GM23248 (cell line): Measurements from ENCODE around the gene FICD. TPM values are rescaled to one million over a fixed set of nuclear protein-coding genes. Genes with fewer than 3 reads are reported as not detected.
A peak's percentile ranks its signal among the peaks of the same experiment; 100 is the strongest.

Source experiments
- DNase-seq: peaks from one replicate; pipeline ENCODE4 v3.0.0-alpha.2; 2015
- H2AFZ ChIP-seq: fragments of 200-600 bp; sonication (generic); 2 replicates; pipeline ENCODE4 v1.6.1; 2016; ENCODE audit warnings: antibody characterized with exemption
- H3F3A ChIP-seq: fragments of 200-600 bp; sonication (generic); 2 replicates; pipeline ENCODE4 v1.6.1; 2016; ENCODE audit warnings: mild to moderate bottlenecking, antibody characterized with exemption, mixed run types; ENCODE audit not compliant: insufficient read depth
- H3K27ac ChIP-seq: fragments of 200-600 bp; sonication (generic); 2 replicates; pipeline ENCODE4 v1.5.1; 2016; ENCODE audit warnings: mild to moderate bottlenecking
- H3K27me3 ChIP-seq: fragments of 200-600 bp; sonication (generic); replicated peaks from 2 replicates; pipeline ENCODE4 v1.6.1; 2016; ENCODE audit warnings: mild to moderate bottlenecking; ENCODE audit not compliant: insufficient read depth
- H3K36me3 ChIP-seq: fragments of 200-600 bp; sonication (generic); 2 replicates; pipeline ENCODE4 v1.6.1; 2016; ENCODE audit warnings: low read depth, mild to moderate bottlenecking
- H3K4me1 ChIP-seq: fragments of 200-600 bp; sonication (generic); 2 replicates; pipeline ENCODE4 v1.6.1; 2016; ENCODE audit warnings: mild to moderate bottlenecking; ENCODE audit not compliant: insufficient read depth
- H3K4me2 ChIP-seq: fragments of 200-600 bp; sonication (generic); one replicate; pipeline ENCODE4 v1.6.1; 2016; ENCODE audit warnings: mild to moderate bottlenecking; ENCODE audit not compliant: unreplicated experiment
- H3K4me3 ChIP-seq: fragments of 200-600 bp; sonication (generic); 2 replicates; pipeline ENCODE4 v1.5.1; 2016; ENCODE audit warnings: mild to moderate bottlenecking
- H3K79me2 ChIP-seq: fragments of 200-600 bp; sonication (generic); 2 replicates; pipeline ENCODE4 v1.6.1; 2016; ENCODE audit warnings: mild to moderate bottlenecking; ENCODE audit not compliant: insufficient read depth
- H3K9ac ChIP-seq: fragments of 200-600 bp; sonication (generic); 2 replicates; pipeline ENCODE4 v1.6.1; 2016; ENCODE audit warnings: mild to moderate bottlenecking
- H3K9me2 ChIP-seq: fragments of 200-600 bp; sonication (generic); 2 replicates; pipeline ENCODE4 v1.6.1; 2016; ENCODE audit warnings: mixed run types, mild to moderate bottlenecking, moderate library complexity; ENCODE audit not compliant: insufficient read depth
- H3K9me3 ChIP-seq: fragments of 200-600 bp; sonication (generic); one replicate; pipeline ENCODE4 v1.6.1; 2017; ENCODE audit warnings: low read depth
- H4K20me1 ChIP-seq: fragments of 200-600 bp; sonication (generic); 2 replicates; pipeline ENCODE4 v1.6.0; 2016; ENCODE audit not compliant: insufficient read depth
- EZH2 ChIP-seq: fragments of 200-600 bp; sonication (generic); IDR thresholded peaks from 2 replicates; pipeline ENCODE4 v1.6.1; 2018; ENCODE audit warnings: antibody characterized with exemption, mild to moderate bottlenecking; ENCODE audit not compliant: insufficient read depth, poor library complexity, severe bottlenecking
- EZH2phosphoT487 ChIP-seq: fragments of 200-600 bp; sonication (generic); IDR thresholded peaks from 2 replicates; pipeline ENCODE4 v1.6.1; 2018; ENCODE audit warnings: antibody characterized with exemption, moderate library complexity, mild to moderate bottlenecking, low read depth; ENCODE audit not compliant: insufficient read depth
- WGBS, 2 experiments: methylation state at CpG; one replicate each; pipeline ENCODE4 v1.1.6; 2015 to 2017; ENCODE audit warnings: low lambda C conversion rate in 2 of 2, low coverage in 1 of 2; ENCODE audit errors: missing lambda C conversion rate in 2 of 2; 5-methylcytosine and 5-hydroxymethylcytosine counted together
- in situ Hi-C: fragments of 300-500 bp; cut with MboI; formaldehyde crosslinking; loops from 2 replicates; pipeline ENCODE4 v1.15.0; 2020
- polyA plus RNA-seq: library from polyadenylated mRNA; unstranded; fragments of >200 nt; fragmentation: Nextera tagmentation; extraction: Ambion mirVana; gene quantifications from 2 replicates; pipeline ENCODE4 v1.2.1, GENCODE V29; 2016
- total RNA-seq: library from RNA; depleted of rRNA; stranded (reverse); fragments of >200 nt; shearing (Covaris generic); gene quantifications from 2 replicates; pipeline ENCODE4 v1.2.3, GENCODE V29; 2014

FICD gene
- total and polyA plus RNA-seq, 2 experiments from 2014 or later: 8.6 to 11.6 TPM

GRCh38 chr12:108562348-108563135, 47.5 kb downstream of the FICD start, which contains the start of gene ISCU:
Gene ISCU, plus strand, starts transcription at chr12:108562596. Its CDS starts 27 bp downstream, at chr12:108562623.
- H3K4me3 ChIP-seq: peak within 1 kb of the TSS; percentile 98
- H2AFZ ChIP-seq: peak within 1 kb of the TSS; percentile 89
- no peaks in the 10 kb centered on the region for H4K20me1 ChIP-seq
- WGBS, 2 experiments: 0 to 1% methylated on average over 71 to 72 of the region's 72 CpGs
- peak; percentile 98 for DNase-seq
- H3K36me3 ChIP-seq: peaks cover 28% of the 10 kb centered on the region
- H3K4me2 ChIP-seq: peak within 1 kb of the TSS; percentile 94
- peaks cover 60% of the 10 kb centered on the region for H3K79me2 ChIP-seq
- H3K9ac ChIP-seq: peak within 1 kb of the TSS; percentile 98
- TF ChIP-seq EZH2: no peak
- no peak for TF ChIP-seq EZH2phosphoT487
- no peaks in the 10 kb centered on the region for H3K9me3 ChIP-seq
- H3K27me3 ChIP-seq: no peaks in the 10 kb centered on the region
- H3K9me2 ChIP-seq: no peaks in the 10 kb centered on the region
- peak within 1 kb of the TSS; percentile 91 for H3K27ac ChIP-seq
- peaks cover 29% of the 10 kb centered on the region for H3F3A ChIP-seq
- in situ Hi-C loops: loop anchor here (10.0 kb wide), 2 partner anchors 242 to 532 kb away; partner anchors contain the start of genes ALKBH2 and UNG
- peaks cover 36% of the 10 kb centered on the region for H3K4me1 ChIP-seq

DNA sequence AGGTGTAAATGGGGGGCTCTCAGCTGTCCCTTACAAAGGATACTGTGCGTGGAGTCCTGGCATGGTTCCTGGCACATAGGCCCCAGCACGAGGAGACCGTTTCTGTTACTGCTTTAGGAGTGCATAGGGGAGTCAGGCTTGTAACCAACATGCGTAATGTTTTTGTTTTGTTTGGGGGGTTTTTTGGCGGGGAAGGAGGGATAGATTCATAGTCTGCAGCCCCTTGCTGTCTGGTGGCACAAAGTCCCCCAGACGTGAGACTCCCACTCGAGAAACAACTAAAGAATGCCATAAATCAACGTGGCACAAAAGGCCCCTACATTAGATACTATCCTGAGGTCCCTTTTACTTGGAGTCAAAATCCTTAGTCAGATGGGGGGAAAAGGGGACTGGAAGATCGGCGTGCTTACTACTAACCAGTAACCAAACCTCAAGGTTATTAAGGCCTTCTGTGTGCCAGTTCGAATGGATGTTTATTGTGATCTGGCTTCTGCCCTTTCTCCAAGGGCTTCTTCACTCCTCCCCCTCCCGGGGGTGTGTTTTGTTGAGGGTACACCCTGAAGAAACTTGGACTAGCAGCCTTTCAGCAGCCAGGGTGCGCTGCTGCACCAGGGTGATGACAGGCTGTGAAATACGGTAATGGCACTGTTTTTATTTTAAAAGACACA, 48.2 kb downstream of the FICD start:
- Histone ChIP-seq H3K36me3 (peaks cover 31% of the 10 kb centered on the region), H3K4me1 (peaks cover 36% of the 10 kb centered on the region), H3K9me2 (no peaks in the 10 kb centered on the region), H3K4me3 (peak overlapping the region; percentile 98), H3K27me3 (no peaks in the 10 kb centered on the region), H3K4me2 (peak overlapping the region; percentile 94), H3F3A (peaks cover 37% of the 10 kb centered on the region), H4K20me1 (no peaks in the 10 kb centered on the region), H2AFZ (peak overlapping the region; percentile 64), H3K27ac (peak overlapping the region; percentile 76), H3K79me2 (peaks cover 53% of the 10 kb centered on the region), H3K9me3 (no peaks in the 10 kb centered on the region), H3K9ac (peak overlapping the region; percentile 98)
- in situ Hi-C loops: loop anchor here (10.0 kb wide), 2 partner anchors 242 to 532 kb away; partner anchors contain the start of genes ALKBH2 and UNG
- no peak for TF ChIP-seq EZH2
- TF ChIP-seq EZH2phosphoT487: no peak
- WGBS, 2 experiments: 1 to 2% methylated on average over 14 of the region's 14 CpGs
- DNase-seq: peak; percentile 94

DNA sequence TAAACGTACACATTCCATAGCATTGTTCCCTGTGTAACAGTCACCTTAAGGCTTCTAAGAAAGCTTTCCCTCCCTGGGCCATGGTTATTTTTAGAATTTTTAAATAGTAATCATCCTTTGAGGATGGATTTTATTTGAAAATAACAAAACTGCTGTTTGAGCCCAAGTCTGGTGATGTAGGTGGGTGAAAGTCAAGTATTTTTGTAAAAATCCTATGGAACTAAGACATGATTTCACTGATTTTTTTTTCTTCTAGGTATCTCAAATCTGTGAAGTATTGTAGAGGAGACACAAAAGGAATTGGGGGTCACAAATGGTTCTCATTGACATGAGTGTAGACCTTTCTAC, 48.7 kb downstream of the FICD start:
- Histone ChIP-seq H2AFZ (no peak overlapping the region), H3K9ac (peak overlapping the region; percentile 98), H3F3A (peaks cover 42% of the 10 kb centered on the region), H3K4me2 (peak overlapping the region; percentile 94), H4K20me1 (no peaks in the 10 kb centered on the region), H3K79me2 (peaks cover 48% of the 10 kb centered on the region), H3K4me1 (peaks cover 36% of the 10 kb centered on the region), H3K4me3 (peak overlapping the region; percentile 98), H3K27ac (peak overlapping the region; percentile 76), H3K9me3 (no peaks in the 10 kb centered on the region), H3K27me3 (no peaks in the 10 kb centered on the region), H3K9me2 (no peaks in the 10 kb centered on the region), H3K36me3 (peaks cover 31% of the 10 kb centered on the region)
- in situ Hi-C loops: loop anchor here (10.0 kb wide), 2 partner anchors 241 to 531 kb away; partner anchors contain the start of genes ALKBH2 and UNG
- TF ChIP-seq EZH2 (no peak), EZH2phosphoT487 (no peak)
- 0 to 3% methylated on average over 1 of the region's 1 CpG for WGBS, 2 experiments
- no peak for DNase-seq

- no peak overlapping the region for H3K27ac ChIP-seq
- peaks cover 44% of the 10 kb centered on the region for H3F3A ChIP-seq
- no peaks in the 10 kb centered on the region for H3K9me3 ChIP-seq
- peaks cover 38% of the 10 kb centered on the region for H3K79me2 ChIP-seq
- no peak overlapping the region for H3K4me2 ChIP-seq
- H3K9me2 ChIP-seq: no peaks in the 10 kb centered on the region
- no peak for DNase-seq
- TF ChIP-seq EZH2 (no peak), EZH2phosphoT487 (no peak)
- peaks cover 31% of the 10 kb centered on the region for H3K36me3 ChIP-seq
- no peak overlapping the region for H2AFZ ChIP-seq
- H3K9ac ChIP-seq: peak overlapping the region; percentile 34
- in situ Hi-C loops: loop anchor here (10.0 kb wide), 2 partner anchors 240 to 530 kb away; partner anchors contain the start of genes ALKBH2 and UNG
- H4K20me1 ChIP-seq: no peaks in the 10 kb centered on the region
- H3K4me3 ChIP-seq: no peak overlapping the region
- H3K4me1 ChIP-seq: peaks cover 31% of the 10 kb centered on the region
- no peaks in the 10 kb centered on the region for H3K27me3 ChIP-seq
Observed at GRCh38 chr12:108564724-108565123, 49.6 kb downstream of the FICD start.
